NCI-H526 (cell line): Measurements from ENCODE around the gene S100A12.
"Not testable (repeated sequence)": the region's sequence is repeated elsewhere in the genome, so short reads cannot be mapped to it uniquely, and the experiment has no call there.

Source experiments
- DNase-seq, 2 experiments: peaks; one replicate each; lab custom pipeline; 2025; lab: John Stamatoyannopoulos, UW

S100A12 gene

DNA sequence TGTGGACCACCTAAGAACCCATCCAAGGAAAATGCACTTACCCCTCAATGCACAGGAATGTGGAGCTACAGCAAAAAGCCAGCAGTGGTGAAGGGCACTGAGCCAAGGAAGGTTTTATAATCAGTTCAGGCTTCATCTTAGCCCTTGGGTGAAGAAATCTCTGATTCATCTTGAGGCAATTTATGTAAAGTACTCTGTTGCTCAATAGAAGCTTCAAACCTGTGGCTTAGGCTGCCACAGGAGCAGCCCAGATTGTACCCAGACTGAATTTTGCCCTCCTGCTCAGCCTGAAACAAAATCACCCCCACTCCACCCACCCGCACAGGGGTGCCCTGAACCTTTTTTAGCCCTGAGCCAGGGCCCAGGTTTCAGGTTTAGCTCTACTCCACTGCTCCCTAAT is at the start of gene S100A12:
Gene S100A12 (minus strand): TSS at position 111 of the 400 bp plus-strand sequence. CDS start 1,029 bp downstream, outside the sequence.
- no peak for DNase-seq

GRCh38 chr1:153422450-153423068 is 47.1 kb upstream of the S100A12 start:
- DNase-seq = peak in 1 of 2 experiments; percentile 13

- no peak for DNase-seq
These were observed 44.9 kb upstream of the S100A12 start for GRCh38 chr1:153420306-153420705.

DNA sequence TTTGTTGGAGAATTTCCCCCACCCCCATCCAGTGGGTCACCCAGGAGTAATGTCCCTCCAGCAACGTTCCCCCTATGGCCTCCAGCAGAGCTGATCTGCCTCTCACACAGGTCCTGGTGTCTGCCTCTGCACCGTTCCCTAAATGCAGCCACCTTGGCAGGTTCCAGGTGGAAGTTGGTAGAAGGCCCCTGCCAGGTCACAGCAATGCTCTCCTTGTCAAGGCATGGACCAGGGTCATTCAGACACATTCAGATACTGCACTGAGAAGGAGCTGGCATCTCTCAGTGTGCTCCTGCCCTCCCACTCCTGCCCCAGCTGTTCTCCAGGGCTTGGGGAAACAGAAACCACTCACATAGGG is 44.0 kb upstream of the S100A12 start:
- DNase-seq = not testable (repeated sequence)

DNA sequence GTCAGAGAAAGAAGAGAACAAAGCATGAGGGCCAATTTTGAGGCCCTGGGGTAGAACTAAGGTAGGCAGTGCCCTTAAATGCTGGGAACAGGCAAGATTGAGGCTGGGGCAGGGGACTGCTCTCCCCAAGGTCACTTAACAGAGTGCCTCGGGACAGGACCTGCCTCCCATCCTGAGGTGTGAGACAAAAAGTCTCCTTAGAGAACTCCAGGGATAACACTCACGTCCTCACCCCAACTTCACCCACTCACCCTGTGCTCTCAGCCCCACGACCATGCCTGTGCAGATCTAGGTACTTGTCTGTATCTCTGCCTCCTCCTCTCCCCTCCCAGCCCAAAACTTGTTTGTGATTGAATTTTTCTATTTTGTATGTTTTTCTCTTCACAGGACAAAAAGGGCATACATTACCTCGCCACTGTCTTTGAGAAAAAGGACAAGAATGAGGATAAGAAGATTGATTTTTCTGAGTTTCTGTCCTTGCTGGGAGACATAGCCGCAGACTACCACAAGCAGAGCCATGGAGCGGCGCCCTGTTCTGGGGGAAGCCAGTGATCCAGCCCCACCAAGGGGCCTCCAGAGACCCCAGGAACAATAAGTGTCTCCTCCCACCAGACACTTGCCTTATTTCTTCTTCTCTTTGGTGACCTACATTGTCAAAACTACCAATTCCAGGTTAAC is 43.5 kb upstream of the S100A12 start:
- not testable (repeated sequence) for DNase-seq

DNA sequence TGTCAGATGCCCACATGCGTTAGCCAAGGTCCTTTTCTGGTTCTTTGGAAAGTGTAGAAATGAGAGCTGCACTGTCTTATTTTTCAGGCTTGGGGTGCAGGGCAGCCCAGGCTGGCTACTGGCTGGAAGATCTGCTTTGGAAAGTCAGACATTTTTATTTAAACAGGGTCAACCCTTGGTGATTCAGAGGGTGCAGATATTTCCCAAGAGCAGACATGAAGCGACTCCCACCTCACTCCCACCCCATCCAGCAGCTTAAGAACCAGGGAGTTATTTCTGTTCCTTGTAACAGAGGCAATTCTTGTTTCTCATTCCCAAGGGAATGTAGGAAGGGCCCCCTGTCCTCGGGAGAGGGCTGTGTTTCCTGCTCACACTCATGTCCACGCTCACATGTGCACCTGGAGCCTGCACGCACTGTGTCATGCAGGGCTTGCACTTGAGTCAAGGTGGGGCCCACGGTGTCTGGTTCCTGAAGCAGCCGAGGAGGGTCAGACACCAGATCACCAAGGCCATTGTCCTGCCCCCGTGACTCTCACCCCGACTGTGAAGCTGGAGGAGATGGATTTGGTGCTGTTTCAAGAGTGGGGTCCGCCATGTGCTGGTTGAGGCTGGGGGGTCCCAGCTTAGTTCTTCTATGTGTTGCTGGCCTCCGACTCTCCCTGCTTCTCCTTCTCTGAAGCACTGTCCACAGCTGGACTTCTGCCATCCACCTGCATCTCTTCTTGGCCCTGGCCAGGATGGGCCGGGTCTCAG is 41.9 kb upstream of the S100A12 start:
- DNase-seq = no peak

GRCh38 chr1:153415850-153416570 is 40.6 kb upstream of the S100A12 start, which contains the start of gene S100A7A:
Gene S100A7A, plus strand, starts transcription at chr1:153416520. Its CDS starts 1,563 bp downstream, at chr1:153418083.
- no peak for DNase-seq

DNA sequence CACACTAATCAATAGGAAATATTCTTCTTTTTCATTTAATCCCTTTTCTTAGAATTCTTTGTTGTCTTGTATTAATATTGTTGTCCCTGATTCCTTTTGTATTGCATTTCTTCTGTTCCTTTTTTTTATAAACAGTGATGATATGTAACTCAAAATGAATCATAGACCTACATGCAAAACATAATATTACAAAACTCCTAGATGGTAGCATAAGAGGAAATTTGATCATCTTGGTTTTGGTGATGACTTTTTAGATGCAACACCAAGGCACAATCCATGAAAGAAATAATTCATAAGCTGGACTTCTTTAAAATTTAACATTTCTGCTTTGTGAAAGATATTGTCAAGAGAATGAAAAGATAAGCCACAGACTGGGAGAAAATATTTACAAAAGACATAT is 38.5 kb upstream of the S100A12 start:
- DNase-seq = not testable (repeated sequence)

- DNase-seq = not testable (repeated sequence)
These were observed 31.9 kb upstream of the S100A12 start for GRCh38 chr1:153407274-153407673.

DNA sequence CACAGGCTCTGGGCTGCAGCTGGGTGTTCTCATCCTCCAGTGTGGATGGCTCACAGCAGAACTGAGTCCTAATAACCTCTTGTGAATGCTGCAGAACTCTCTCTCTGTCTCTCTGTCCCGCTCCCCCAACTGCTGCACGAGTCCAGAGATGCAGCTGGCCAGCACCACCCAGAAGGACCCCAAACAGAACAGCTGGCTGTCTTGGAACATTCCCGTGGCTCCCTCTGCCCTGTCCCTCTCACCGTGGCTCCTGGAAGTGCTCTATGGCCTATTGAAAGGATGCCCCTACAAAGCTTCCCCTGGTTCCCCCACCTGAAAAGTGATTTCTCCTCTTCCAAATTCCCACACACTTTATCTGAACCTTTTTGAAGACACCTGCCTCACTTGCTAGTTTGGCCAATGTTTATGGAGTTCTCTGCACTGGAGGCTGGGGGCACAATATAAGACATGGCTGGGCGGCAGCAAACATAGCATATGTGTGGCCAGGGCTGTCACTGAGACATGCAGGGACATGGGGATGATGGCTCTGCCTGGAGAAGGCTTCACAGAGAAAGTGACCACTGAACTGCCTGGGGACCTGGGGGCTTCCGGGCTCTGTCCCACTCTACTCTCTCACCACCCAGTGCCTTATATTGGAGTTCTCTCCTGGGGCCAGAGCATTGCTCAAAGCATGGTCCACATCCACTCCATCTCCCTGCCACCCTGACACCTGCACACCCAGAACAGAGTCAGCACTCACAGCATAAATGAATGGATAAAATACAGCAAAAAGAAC is 30.6 kb upstream of the S100A12 start:
- not testable (repeated sequence) for DNase-seq

- peak in 1 of 2 experiments; percentile 65 for DNase-seq
These were observed 29.3 kb upstream of the S100A12 start for GRCh38 chr1:153404768-153405167.

DNA sequence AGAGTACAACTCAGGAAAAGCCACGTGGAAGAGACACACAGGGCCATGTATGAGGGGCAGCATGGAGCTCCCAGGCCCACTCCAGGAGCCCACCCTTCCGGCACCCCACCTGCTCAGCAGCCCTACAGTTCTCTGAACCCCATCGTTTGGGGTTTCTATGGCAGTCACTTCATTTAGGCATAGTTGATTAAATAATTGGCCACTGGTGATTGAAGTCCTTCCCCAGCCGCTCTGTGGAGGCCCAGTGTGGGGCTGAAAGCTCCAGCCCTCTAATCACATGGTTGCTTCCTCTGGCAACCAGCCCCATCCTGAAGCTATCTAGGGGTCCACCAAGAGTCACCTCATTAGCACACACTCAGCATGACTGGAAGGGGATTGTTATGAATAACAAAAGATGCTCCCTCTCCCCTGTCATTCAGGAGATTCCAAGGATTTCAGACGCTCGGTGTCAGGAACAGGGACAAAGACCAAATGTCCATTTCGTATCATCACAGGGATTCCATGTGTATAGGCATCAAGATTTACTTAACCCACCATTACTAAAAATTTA is 28.7 kb upstream of the S100A12 start:
- no peak for DNase-seq

GRCh38 chr1:153403421-153404085 is 28.1 kb upstream of the S100A12 start:
- no peak for DNase-seq

GRCh38 chr1:153402226-153402625 is 26.8 kb upstream of the S100A12 start:
- no peak for DNase-seq

DNA sequence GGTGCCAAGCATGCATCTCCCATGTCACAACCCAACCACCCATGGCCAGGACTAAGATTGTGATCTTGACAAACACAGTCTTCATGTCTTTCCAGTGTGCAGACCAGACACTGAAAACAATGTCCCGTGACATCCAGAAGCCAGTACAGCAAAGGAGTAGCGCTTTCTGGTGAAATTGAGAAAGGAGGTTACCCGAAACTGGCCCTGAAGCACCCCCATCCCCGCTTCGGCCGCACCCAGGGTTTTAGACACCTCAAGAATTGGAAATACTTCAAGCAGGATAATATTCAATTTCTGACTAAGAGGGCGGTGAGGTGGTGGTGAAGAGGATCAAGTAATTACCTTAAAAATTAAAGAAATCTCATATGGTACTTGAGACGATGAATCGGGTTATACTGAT is 26.0 kb upstream of the S100A12 start:
- DNase-seq = no peak

GRCh38 chr1:153400244-153400643 is 24.8 kb upstream of the S100A12 start:
- peak in 1 of 2 experiments; percentile 41 for DNase-seq

- no peak for DNase-seq
These were observed 24.1 kb upstream of the S100A12 start for GRCh38 chr1:153399401-153400055.

DNA sequence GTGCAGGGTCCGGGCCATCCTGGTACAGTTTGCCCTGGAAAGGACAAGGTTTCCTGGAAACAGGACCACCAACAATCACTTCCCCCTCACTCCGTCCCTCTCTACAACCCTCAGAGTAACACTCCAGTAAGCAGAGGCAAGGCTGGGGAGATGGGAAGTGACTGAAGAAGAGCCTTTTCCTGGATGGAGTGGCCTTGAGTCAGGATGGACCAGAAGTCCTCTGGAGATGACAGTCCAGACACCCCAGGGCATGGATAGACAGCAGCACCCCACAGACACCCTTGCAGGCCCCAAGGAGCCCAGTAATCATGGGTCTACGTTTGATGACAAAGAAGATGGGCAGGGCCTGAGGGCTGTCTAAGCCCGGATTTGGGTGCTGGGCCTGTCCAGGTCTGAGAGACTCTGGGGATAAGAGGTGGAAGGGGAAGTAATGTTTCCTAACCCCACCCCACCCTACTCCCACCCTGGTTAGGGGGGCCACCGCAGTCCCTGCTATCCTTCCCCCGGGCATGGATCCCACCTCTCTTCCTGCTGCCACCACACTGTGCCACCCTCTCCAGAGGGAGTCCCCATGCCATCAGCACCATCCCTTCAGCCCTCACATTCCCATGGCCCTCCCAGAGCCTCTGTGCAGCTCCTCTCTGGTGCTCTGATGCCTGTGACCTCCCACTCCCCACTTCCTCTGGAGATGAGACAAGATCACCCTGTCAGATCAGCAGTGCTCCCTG is 22.7 kb upstream of the S100A12 start:
- no peak for DNase-seq
